ENCODE measurements around the gene MATR3.

DNA sequence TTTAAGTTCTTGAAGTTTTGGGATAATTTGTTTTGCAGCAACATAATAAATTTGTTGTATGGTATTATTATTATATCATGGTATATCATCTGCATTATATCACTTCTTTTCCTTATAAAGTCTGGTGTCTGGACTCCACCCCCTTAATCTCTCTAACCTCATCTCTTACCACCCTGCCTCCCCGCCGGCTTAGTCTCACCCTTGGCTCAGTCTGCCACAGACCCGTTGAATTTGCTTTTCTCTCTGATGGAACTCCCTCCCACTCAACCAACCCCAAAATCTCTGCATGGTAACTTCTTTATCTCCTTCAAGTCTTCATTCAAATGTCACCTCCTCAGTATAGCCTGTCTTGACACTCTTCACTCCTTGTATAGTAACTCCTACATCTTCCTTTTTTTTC, 29.6 kb upstream of the MATR3 start:
- TF ChIP-seq, protein P1, sequence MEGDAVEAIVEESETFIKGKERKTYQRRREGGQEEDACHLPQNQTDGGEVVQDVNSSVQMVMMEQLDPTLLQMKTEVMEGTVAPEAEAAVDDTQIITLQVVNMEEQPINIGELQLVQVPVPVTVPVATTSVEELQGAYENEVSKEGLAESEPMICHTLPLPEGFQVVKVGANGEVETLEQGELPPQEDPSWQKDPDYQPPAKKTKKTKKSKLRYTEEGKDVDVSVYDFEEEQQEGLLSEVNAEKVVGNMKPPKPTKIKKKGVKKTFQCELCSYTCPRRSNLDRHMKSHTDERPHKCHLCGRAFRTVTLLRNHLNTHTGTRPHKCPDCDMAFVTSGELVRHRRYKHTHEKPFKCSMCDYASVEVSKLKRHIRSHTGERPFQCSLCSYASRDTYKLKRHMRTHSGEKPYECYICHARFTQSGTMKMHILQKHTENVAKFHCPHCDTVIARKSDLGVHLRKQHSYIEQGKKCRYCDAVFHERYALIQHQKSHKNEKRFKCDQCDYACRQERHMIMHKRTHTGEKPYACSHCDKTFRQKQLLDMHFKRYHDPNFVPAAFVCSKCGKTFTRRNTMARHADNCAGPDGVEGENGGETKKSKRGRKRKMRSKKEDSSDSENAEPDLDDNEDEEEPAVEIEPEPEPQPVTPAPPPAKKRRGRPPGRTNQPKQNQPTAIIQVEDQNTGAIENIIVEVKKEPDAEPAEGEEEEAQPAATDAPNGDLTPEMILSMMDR (IDR thresholded peaks at IDR 0.05) = no peak
- TF ChIP-seq POLR2AphosphoS5 (IDR thresholded peaks at IDR 0.05; ENCODE audit: low read depth, low read length) (no peak), SIN3A (IDR thresholded peaks at IDR 0.05; ENCODE audit: borderline replicate concordance, insufficient read depth, low read depth, low read length) (no peak)

Measured in Panc1 (cell line).